Posterior cingulate gyrus (tissue), 11 donors: Measurements from ENCODE around the gene SPATA16.
A peak's percentile ranks its signal among the peaks of the same experiment; 100 is the strongest.

Experiments used
- DNase-seq, 10 donors: peaks; one replicate each; pipeline versions ENCODE4 v3.0.0 to v3.0.0-alpha.2; 2020 to 2021; ENCODE audit warnings: mixed read lengths in 3 of 10
- intact Hi-C: fragments of 100-400 bp; cut with DNase I; formaldehyde crosslinking; loops from one replicate; pipeline ENCODE4 v1.15.1; 2023

SPATA16 gene

GRCh38 chr3:173013219-173013832, 127.7 kb downstream of the SPATA16 start:
- no peak for DNase-seq
- intact Hi-C loops: no loop called here

- peak in 1 of 10 donors; percentile 56 for DNase-seq
- intact Hi-C loops: no loop called here
Measured at GRCh38 chr3:173009410-173009809, 131.6 kb downstream of the SPATA16 start.

- intact Hi-C loops: no loop called here
- DNase-seq: no peak
Measured at GRCh38 chr3:173008978-173009377, 132.1 kb downstream of the SPATA16 start.

GRCh38 chr3:173007079-173007723, 133.8 kb downstream of the SPATA16 start:
- intact Hi-C loops: no loop called here
- no peak for DNase-seq

GRCh38 chr3:173006006-173006405, 135.0 kb downstream of the SPATA16 start:
- intact Hi-C loops: no loop called here
- no peak for DNase-seq

- no peak for DNase-seq
- intact Hi-C loops: no loop called here
Measured at GRCh38 chr3:173004681-173005080, 136.4 kb downstream of the SPATA16 start.

GRCh38 chr3:173003956-173004355, 137.1 kb downstream of the SPATA16 start:
- intact Hi-C loops: no loop called here
- no peak for DNase-seq

- no peak for DNase-seq
- intact Hi-C loops: no loop called here
Measured at GRCh38 chr3:173003471-173003870, 137.6 kb downstream of the SPATA16 start.

GRCh38 chr3:173001622-173002021, 139.4 kb downstream of the SPATA16 start:
- intact Hi-C loops: no loop called here
- no peak for DNase-seq

GRCh38 chr3:173000553-173000952, 140.5 kb downstream of the SPATA16 start:
- intact Hi-C loops: no loop called here

GRCh38 chr3:172993412-172993811, 147.6 kb downstream of the SPATA16 start:
- DNase-seq: no peak
- intact Hi-C loops: no loop called here

More at GRCh38 chr3:173000553-173000952, 140.5 kb downstream of the SPATA16 start:
- no peak for DNase-seq

- intact Hi-C loops: no loop called here
- DNase-seq: no peak
Measured at GRCh38 chr3:172991424-172991996, 149.5 kb downstream of the SPATA16 start.

- DNase-seq: no peak
- intact Hi-C loops: no loop called here
Measured at GRCh38 chr3:172989373-172989772, 151.7 kb downstream of the SPATA16 start.

GRCh38 chr3:172987273-172987672, 153.8 kb downstream of the SPATA16 start:
- DNase-seq: no peak
- intact Hi-C loops: no loop called here

GRCh38 chr3:172984914-172985313, 156.1 kb downstream of the SPATA16 start:
- no peak for DNase-seq
- intact Hi-C loops: no loop called here

- no peak for DNase-seq
- intact Hi-C loops: no loop called here
Measured at GRCh38 chr3:172982736-172983364, 158.2 kb downstream of the SPATA16 start.

- DNase-seq: no peak
- intact Hi-C loops: no loop called here
Measured at GRCh38 chr3:172981407-172981983, 159.5 kb downstream of the SPATA16 start.

- intact Hi-C loops: no loop called here
- DNase-seq: no peak
Measured at GRCh38 chr3:172980849-172981248, 160.2 kb downstream of the SPATA16 start.

GRCh38 chr3:172977696-172978095, 163.3 kb downstream of the SPATA16 start:
- intact Hi-C loops: no loop called here
- DNase-seq: no peak

GRCh38 chr3:172974969-172975368, 166.1 kb downstream of the SPATA16 start:
- no peak for DNase-seq
- intact Hi-C loops: no loop called here

GRCh38 chr3:172973799-172974198, 167.2 kb downstream of the SPATA16 start:
- intact Hi-C loops: no loop called here
- DNase-seq: no peak
